ENCODE data around the gene MAP3K2. TPM values are rescaled to one million over a fixed set of nuclear protein-coding genes. Genes with fewer than 3 reads are reported as not detected.
A peak's percentile ranks its signal among the peaks of the same experiment; 100 is the strongest.

MAP3K2 gene
- total and polyA plus RNA-seq, 8 donors = 4.2 to 37.6 (median 22.6) TPM

GRCh38 chr2:127418300-127419111, 30.7 kb upstream of the MAP3K2 start, which contains the start of gene PROC:
TSS of gene PROC (plus strand) at chr2:127418427. CDS start at chr2:127419943, 1,516 bp downstream.
- Histone ChIP-seq H3K4me3 (no peak within 1 kb of the TSS), H3K9me3 (no peaks in the 10 kb centered on the region), H3K27me3 (peaks cover 0 to 5% (median 0%) of the 10 kb centered on the region in 4 donors), H3K27ac (no peak within 1 kb of the TSS), H3K4me1 (peaks cover 6 to 13% (median 7%) of the 10 kb centered on the region in 3 donors), H3K36me3 (no peaks in the 10 kb centered on the region)
- ATAC-seq (no peak), FAIRE-seq (no peak), DNase-seq (peak in 1 of 6 donors; percentile 30)
- TF ChIP-seq CTCF (IDR thresholded peaks at IDR 0.05) = no peak
- intact Hi-C loops (cut with DNase I) = no loop called here
- 62 to 73% methylated on average over 16 of the region's 16 CpGs for WGBS, 2 donors

GRCh38 chr2:127417406-127417805, 29.6 kb upstream of the MAP3K2 start:
- FAIRE-seq = no peak
- intact Hi-C loops (cut with DNase I) = no loop called here
- H3K4me1 ChIP-seq = peaks cover 3 to 13% (median 10%) of the 10 kb centered on the region in 3 donors
- WGBS, 2 donors = 92% methylated on average over 8 of the region's 8 CpGs
- no peaks in the 10 kb centered on the region for H3K27me3 ChIP-seq
- no peak for DNase-seq
- no peak overlapping the region for H3K4me3 ChIP-seq
- H3K27ac ChIP-seq = no peak overlapping the region
- ATAC-seq = no peak
- no peak for TF ChIP-seq CTCF (IDR thresholded peaks at IDR 0.05)
- no peaks in the 10 kb centered on the region for H3K9me3 ChIP-seq
- H3K36me3 ChIP-seq = no peaks in the 10 kb centered on the region

GRCh38 chr2:127416506-127417001, 28.8 kb upstream of the MAP3K2 start:
- H3K4me1 ChIP-seq = peaks cover 3 to 15% (median 10%) of the 10 kb centered on the region in 3 donors
- intact Hi-C loops (cut with DNase I) = no loop called here
- H3K36me3 ChIP-seq = no peaks in the 10 kb centered on the region
- ATAC-seq (no peak), DNase-seq (no peak), FAIRE-seq (no peak)
- no peaks in the 10 kb centered on the region for H3K27me3 ChIP-seq
- no peak for TF ChIP-seq CTCF (IDR thresholded peaks at IDR 0.05)
- no peaks in the 10 kb centered on the region for H3K9me3 ChIP-seq
- H3K4me3 ChIP-seq = peak overlapping the region; percentile 18 to 60 (median 37)
- H3K27ac ChIP-seq = no peak overlapping the region
- 33 to 42% methylated on average over 4 of the region's 4 CpGs for WGBS, 2 donors

- no peak for FAIRE-seq
- peak overlapping the region; percentile 18 to 60 (median 37) for H3K4me3 ChIP-seq
These were observed 28.1 kb upstream of the MAP3K2 start for GRCh38 chr2:127415593-127416505.

More at GRCh38 chr2:127415593-127416505, 28.1 kb upstream of the MAP3K2 start:
- Histone ChIP-seq H3K27me3 (no peaks in the 10 kb centered on the region), H3K36me3 (no peaks in the 10 kb centered on the region), H3K4me1 (peaks cover 3 to 21% (median 14%) of the 10 kb centered on the region in 3 donors), H3K9me3 (no peaks in the 10 kb centered on the region), H3K27ac (peak overlapping the region in 2 of 4 donors; percentile 25 to 37)
- ATAC-seq (peak; percentile 93 to 96 (median 96)), DNase-seq (peak; percentile 80 to 95 (median 88))
- intact Hi-C loops (cut with DNase I) = no loop called here
- 11 to 12% methylated on average over 53 to 55 of the region's 55 CpGs for WGBS, 2 donors
- TF ChIP-seq CTCF (IDR thresholded peaks at IDR 0.05) = peak; percentile 67 to 89 (median 72)

Data from pancreas (tissue), 10 donors.